H1 (cell line): ENCODE results near the gene BCL3. TPM values are rescaled to one million over a fixed set of nuclear protein-coding genes. Genes with fewer than 3 reads are reported as not detected.

Source experiments
- CHD7 ChIP-seq: fragments of 300-600 bp; sonication (generic); IDR thresholded peaks from 2 replicates; pipeline ENCODE4 v1.7.1; 2012; ENCODE audit warnings: low read length, moderate library complexity, mild to moderate bottlenecking, inconsistent platforms; ENCODE audit not compliant: insufficient replicate concordance
- POU5F1 ChIP-seq: IDR thresholded peaks from 2 replicates; pipeline ENCODE4 v1.6.1; 2011; ENCODE audit warnings: low read depth, mild to moderate bottlenecking, low read length, moderate library complexity
- polyA plus RNA-seq, 7 experiments: library from polyadenylated mRNA; depleted of rRNA in 3 of 7; stranded (reverse) in 5 of 7; unstranded in 2 of 7; fragments of >200 nt in 5 of 7; fragments of 200-250 nt in 2 of 7; gene quantifications; 1 replicate in 5 of 7; 2 replicates in 1 of 7; 4 replicates in 1 of 7; pipeline versions ENCODE4 v1.2.1 to v1.2.3, GENCODE V29; 2011 to 2013; ENCODE audit warnings: missing spikeins in 2 of 7, mixed read lengths in 2 of 7
- total RNA-seq: library from RNA; stranded (reverse); fragmentation: NEBNext Ultra II Directional; extraction: Animal tissue kit (Norgen Biotek cat#: 25700); gene quantifications from 2 replicates; pipeline ENCODE4 v1.2.1, GENCODE V29; 2021

Gene BCL3
- total and polyA plus RNA-seq, 2 of the 8 experiments (the other 6 are each of a cell fraction or from before 2014, with no cell fraction given), result 0.88 to 2.4 TPM

DNA sequence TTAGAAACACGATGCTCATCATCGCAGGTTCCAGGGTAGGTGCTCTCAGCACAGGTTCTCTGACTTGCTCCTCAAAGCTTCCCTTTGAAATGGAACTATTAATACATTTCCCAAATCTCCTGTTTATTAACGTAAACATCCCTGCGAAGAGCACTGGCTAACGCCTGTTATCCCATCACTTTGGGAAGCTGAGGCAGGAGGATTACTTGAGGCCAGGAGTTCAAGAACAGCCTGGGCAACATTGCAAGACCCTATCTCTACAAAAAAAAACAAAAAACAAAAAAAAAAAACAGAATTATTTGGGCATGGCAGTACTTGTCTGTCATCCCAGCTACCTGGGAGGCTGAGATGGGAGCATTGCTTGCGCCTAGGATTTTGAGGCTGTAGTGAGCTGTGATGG, 30.9 kb upstream of the BCL3 start (continued):
- TF ChIP-seq CHD7 (no peak), POU5F1 (no peak)
- TF ChIP-seq, all 59 proteins: peak for 0
